ENCODE data around the gene IGSF9B.

The IGSF9B gene

DNA sequence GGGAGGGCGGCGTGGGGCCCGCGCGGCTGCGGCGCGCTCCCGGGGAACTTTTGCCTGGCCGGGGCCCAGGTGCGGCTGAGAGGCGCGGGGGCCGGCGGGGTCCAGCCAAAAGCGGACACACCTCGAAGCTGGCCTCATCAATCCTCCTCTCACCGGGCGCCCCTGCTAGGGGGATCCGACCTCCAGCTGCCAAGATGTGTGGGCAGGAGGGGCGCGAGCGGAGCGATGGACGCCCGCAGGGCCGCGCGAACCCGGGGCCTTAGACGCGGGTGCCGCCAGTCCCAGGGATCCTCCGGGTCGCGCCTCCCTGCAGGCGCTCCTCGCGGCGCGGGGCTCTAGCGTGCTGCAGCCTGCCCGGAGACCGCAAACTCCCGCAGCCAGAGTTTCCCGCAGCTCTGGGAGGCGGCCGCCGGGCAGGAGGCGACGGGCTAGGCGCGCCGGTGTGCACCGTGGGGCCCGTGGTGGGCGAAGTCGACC is 785 bp downstream of the IGSF9B start:
- no peak for DNase-seq (ENCODE audit: low spot score)

DNA sequence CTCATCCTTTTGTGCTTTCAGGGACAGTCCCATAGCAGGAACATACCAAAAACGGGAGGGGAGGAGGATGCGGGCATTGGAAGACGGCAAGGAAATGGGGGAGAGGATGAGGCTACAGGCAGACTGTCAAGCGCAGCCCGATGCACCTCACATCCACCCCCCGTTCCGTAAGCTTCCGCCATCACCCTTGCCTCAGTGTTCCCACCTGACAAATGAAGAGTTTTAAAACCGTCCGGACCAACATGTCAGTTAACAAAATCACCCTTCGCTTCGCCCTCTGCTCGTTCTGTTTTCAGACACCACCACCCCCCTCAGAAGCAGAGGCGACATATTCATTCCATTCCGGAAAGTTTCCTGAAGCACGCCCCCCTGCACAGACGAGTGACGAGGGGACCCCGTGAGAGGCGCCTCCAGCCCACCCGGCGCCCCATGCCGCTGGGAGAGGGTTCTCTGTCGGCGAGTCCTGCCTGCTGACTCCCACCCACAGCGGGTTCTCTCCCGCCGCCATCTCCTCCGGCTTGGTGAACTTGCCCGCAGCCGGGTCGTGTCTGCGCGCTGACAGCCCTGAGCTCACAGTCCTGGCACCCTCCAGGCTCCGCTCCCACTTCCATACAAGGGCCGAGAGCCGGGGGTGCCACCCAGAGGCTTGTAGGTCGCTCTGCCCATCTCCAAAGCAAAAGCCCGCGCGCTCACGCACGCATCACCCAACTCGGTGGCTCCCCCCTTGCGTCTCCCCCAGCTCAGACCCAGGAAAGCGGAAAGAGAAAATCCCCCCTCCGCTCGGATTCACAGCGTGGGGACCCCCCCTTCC is 1.5 kb downstream of the IGSF9B start:
- DNase-seq (ENCODE audit: low spot score) = peak; percentile 23

GRCh38 chr11:133953999-133954398 is 2.8 kb downstream of the IGSF9B start:
- no peak for DNase-seq (ENCODE audit: low spot score)

DNA sequence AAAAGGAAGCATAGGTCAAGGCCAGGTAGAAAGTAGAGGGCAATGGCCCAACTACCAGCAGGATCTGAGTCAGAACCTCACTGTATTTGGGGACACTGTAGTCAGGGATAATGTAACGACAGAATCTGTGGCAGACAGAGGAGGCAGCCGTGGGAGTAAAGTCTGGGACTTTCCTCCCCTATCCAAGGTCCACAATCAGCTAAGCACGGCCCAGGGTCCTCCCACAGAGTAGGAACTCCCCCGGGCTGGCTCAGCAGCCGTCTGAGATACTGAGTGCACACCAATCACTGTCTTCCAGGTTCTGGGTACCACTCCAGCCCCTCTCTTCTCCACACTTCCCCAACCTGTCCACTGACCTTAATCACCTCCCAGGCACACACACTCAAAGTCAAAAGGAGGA is 3.2 kb downstream of the IGSF9B start:
- no peak for DNase-seq (ENCODE audit: low spot score)

DNA sequence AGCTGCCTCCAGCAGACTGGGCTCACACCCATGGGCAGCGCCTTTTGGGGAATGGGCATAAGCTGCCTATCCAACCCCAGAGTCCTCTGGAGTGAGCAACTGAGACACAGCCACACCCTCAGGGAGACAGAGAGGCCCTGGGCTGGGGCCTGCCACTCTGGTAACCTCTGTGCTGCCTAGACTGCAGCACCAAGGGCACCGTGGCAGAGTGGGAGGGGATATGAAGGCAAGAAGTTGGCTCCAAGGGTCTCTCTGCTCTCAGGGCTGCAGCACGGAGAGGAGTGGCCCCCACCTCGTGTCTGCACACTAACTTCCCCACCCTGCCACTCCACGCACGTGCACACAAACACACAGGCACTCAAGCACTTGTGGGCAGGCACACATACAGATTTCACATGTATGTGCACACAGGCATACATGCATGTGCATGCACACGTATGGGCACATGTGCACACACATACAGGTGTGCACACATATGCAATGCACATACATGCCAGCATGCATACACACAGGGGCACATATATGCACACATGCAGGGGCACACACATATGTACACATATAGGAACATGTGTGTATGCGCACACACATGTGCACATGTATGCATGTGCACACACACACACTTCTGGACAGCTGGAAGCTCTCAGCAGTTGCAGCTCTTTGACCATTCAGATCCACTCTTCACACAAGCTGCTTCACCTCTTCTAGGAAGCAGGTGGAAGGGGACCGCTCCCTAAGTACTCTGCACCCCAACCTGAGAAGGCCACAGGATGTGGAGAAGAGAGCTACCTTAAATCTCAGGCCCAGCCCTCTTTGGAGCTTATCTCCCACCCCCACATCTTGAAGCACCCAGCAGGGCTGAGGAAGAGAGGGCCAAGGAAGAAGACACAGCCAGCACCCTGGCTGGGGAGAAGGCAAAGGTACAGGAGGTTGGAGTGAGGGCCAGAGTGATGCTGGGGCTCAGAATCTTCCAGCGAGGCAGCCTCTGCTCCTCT is 4.3 kb downstream of the IGSF9B start:
- DNase-seq (ENCODE audit: low spot score) = no peak

DNA sequence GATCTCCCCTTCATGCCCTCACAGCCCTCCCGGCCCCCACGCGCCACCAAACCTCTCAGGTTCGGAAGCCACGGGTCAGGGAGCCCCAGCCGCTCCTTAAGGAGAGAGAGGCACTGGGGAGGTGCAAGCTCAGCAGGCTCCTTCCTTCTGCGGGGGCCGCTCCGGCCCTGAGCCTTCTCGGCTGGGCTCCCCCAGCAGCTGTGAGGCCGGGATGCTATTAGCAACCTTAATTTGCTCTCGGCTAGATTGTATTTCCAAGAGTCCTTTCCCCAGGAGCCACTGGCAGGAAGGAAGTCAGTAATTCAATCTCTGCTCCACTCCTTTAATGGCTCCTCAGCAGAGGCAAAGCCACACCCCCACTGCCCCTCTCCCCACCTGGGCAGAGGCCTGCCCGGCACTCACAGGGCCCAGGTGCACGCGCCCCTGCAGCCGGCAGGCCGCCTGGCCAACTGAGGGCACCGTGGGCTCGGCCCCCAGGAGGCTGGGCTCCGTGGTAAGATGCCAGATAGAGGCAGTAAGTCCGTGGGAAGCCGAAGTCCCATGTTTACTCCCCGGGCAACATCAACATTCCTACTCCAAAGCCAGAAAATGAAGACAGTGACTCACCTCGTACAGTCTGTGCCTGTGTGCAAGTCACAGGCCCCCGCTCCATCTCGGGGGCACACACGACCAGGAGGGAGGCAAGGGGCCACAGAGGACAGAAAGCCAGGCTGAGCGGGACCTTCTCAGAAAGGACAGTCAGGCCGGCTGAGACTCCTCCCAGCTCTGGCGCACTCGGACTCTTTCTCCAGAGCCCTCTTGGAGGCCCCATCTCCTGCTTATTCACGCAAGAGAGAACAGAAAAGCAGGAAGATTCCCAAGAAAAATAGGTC is 5.2 kb downstream of the IGSF9B start:
- DNase-seq (ENCODE audit: low spot score) = no peak

DNA sequence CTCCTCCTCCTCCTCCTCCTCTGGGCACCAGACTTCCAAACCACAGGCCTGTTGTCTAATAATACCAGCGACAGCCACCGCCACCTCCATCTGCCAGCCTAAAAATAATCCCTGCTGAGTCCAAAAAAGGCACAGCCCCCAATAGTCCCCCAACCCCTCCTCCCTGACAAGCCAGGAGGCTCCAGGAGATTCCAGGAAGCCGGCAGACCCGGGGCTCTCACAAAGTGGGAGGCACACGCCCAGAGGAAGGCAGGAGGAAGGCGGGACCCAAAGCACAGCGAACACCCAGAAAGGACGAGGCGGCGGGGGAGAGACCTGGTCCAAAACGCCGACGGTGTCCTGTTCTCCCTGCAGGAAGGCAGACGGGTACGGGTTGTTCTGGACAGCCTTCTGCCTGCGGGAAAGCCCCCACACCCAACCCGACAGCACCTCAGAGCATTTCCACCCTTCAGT is 5.9 kb downstream of the IGSF9B start:
- no peak for DNase-seq (ENCODE audit: low spot score)

GRCh38 chr11:133950421-133950820 is 6.3 kb downstream of the IGSF9B start:
- no peak for DNase-seq (ENCODE audit: low spot score)

DNA sequence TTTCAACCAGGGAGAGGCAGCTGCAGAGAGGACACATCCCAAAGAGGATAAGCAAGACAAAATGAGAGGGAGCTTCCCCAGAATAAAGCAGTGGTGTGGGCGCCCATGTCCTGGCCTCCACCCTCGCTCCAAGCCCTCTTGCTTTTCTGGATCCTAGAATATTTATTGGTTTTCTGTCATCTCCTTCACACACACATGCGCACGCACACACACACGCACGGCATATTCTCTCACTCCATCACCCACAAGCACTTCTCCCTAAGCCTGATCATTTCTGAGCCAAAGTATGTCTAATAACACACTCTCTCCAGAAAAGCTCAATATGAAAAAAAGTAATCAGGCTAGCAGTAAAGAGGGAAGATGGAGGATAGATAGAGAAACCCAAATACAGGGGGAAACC is 7.6 kb downstream of the IGSF9B start:
- no peak for DNase-seq (ENCODE audit: low spot score)

GRCh38 chr11:133948711-133949110 is 8.1 kb downstream of the IGSF9B start:
- no peak for DNase-seq (ENCODE audit: low spot score)

- DNase-seq (ENCODE audit: low spot score) = peak; percentile 53
These were observed 9.4 kb downstream of the IGSF9B start for GRCh38 chr11:133947321-133947756.

DNA sequence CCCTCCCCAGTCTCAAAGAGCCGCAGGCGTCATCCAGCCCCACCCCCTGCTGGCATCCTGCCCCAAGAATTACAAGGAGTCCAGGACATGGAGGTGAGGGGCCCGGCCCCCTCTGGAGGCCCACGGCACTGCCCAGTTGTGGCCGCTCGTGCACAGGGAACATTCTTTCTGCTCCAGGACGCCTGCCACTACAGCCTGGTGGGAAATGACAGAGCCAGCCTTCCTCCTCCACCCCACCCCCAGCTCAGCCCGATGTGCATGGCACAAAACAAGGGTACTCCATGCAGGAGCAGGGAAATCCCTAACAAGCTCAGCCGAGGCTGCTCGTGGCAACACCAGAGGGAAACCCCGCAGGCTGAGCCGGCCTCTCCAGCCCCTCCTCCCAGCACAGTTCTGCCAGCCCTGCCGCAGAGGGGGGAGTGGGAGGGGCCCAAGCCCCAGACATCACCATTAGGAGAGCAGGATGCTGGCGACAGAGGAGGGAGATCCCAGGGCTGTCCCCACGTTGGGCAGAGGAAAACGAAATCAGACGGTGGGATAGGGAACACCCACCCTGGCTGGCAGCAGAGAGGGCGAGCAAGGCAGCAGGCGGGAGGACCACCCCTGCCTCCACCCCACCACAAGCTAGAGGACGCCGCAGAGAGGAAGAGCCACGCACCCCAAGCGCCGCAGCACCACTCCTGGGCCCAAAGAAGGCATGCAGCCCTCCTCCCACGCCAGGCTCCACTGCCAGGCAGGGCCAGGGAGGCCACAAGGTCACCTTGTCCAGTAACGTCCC is 10.0 kb downstream of the IGSF9B start:
- no peak for DNase-seq (ENCODE audit: low spot score)

- DNase-seq (ENCODE audit: low spot score) = no peak
These were observed 10.7 kb downstream of the IGSF9B start for GRCh38 chr11:133946051-133946450.

DNA sequence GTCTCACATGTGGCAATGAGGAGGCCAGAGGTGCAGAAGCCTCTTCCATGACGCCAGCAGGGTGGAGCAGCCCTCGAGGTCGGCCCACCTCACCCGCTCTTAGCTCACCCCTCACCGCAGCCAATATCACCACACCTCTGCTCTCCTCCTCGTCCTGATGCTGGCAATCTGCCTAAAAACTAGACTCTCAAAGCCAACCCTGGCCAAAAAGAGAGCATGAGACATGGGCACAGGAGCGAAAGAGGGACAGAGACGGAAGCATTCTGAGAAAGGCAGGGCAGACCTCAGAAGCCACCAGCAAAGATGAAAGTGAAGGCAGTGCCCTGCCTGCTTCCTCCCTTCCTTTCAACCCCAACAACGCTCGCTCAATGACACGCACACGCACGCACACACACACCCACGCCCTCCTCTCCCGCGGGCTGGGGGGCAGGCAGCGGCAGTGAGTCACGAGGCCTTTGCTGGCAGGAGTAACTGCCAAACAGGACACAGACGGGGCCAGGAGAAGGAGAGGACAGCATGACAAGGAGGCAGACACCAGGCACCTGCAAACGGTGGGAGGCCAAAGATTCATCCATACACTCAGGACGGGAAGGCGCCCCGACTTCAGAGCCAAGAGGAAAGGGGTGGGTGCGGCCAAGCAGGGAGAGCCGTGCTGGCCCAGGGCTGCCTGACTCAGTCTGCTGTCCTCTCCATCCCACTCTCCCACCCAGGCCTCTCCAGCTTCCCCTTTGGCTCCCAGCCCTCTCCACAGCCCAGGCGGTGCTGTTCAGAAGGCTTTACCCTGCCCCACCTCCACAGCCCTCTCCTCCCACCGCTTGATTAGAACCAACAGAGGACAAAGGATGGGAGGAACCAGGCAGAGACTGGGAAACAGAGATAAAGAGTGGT is 11.4 kb downstream of the IGSF9B start:
- peak; percentile 86 for DNase-seq (ENCODE audit: low spot score)

- DNase-seq (ENCODE audit: low spot score) = no peak
These were observed 12.6 kb downstream of the IGSF9B start for GRCh38 chr11:133943950-133944698.

- DNase-seq (ENCODE audit: low spot score) = no peak
These were observed 14.2 kb downstream of the IGSF9B start for GRCh38 chr11:133942577-133942976.

GRCh38 chr11:133941546-133941945 is 15.2 kb downstream of the IGSF9B start:
- no peak for DNase-seq (ENCODE audit: low spot score)

- no peak for DNase-seq (ENCODE audit: low spot score)
These were observed 16.7 kb downstream of the IGSF9B start for GRCh38 chr11:133940034-133940433.

- DNase-seq (ENCODE audit: low spot score) = no peak
These were observed 17.2 kb downstream of the IGSF9B start for GRCh38 chr11:133939558-133939957.

All from CD4-positive, alpha-beta T cell treated with Interleukin-15 for 4 hours (primary cell).